Lung microvascular endothelial cell (primary cell): ENCODE data around the gene SEMA7A. TPM values are rescaled to one million over a fixed set of nuclear protein-coding genes. Genes with fewer than 3 reads are reported as not detected.

Source experiments
- DNase-seq, 2 donors: peaks; one replicate each; pipeline versions ENCODE4 v3.0.0 to v3.0.0-alpha.2; 2010; ENCODE audit warnings: low read depth in 2 of 2
- total RNA-seq: library from RNA; depleted of rRNA; stranded (reverse); fragments of >200 nt; gene quantifications from 2 replicates; pipeline ENCODE4 v1.2.1, GENCODE V29; 2014

The SEMA7A gene
- total RNA-seq, 1 donor from 2014 or later: 0.79 TPM

- DNase-seq: no peak
Observed at GRCh38 chr15:74387141-74387541, 46.6 kb downstream of the SEMA7A start.

GRCh38 chr15:74386496-74387140 is 47.1 kb downstream of the SEMA7A start:
- no peak for DNase-seq

- DNase-seq: peak; percentile 43 to 66
Observed at GRCh38 chr15:74385733-74386132, 48.0 kb downstream of the SEMA7A start.

- DNase-seq: peak; percentile 55 to 64
Observed at GRCh38 chr15:74384881-74385643, 48.7 kb downstream of the SEMA7A start.

GRCh38 chr15:74384566-74384880 is 49.2 kb downstream of the SEMA7A start:
- DNase-seq: no peak

- DNase-seq: peak in 1 of 2 donors; percentile 40
Observed at GRCh38 chr15:74383695-74384565, 49.8 kb downstream of the SEMA7A start.

GRCh38 chr15:74383286-74383685 is 50.5 kb downstream of the SEMA7A start:
- no peak for DNase-seq

GRCh38 chr15:74382004-74382816 is 51.5 kb downstream of the SEMA7A start:
- DNase-seq: peak; percentile 77 to 86

- no peak for DNase-seq
Observed at GRCh38 chr15:74381481-74381880, 52.3 kb downstream of the SEMA7A start.

GRCh38 chr15:74381190-74381453 is 52.6 kb downstream of the SEMA7A start:
- DNase-seq: no peak

GRCh38 chr15:74380361-74381189 is 53.2 kb downstream of the SEMA7A start:
- no peak for DNase-seq

GRCh38 chr15:74378848-74379247 is 54.9 kb downstream of the SEMA7A start:
- peak in 1 of 2 donors; percentile 62 for DNase-seq

- no peak for DNase-seq
Observed at GRCh38 chr15:74377831-74378766, 55.7 kb downstream of the SEMA7A start.

GRCh38 chr15:74376825-74377581 is 56.8 kb downstream of the SEMA7A start:
- DNase-seq: no peak

GRCh38 chr15:74376226-74376625 is 57.5 kb downstream of the SEMA7A start:
- no peak for DNase-seq

- DNase-seq: peak; percentile 69 to 83
Observed at GRCh38 chr15:74375303-74375693, 58.5 kb downstream of the SEMA7A start.

- DNase-seq: no peak
Observed at GRCh38 chr15:74374648-74375302, 59.0 kb downstream of the SEMA7A start.
